Activated T-helper 1 cell treated with anti-CD3 and anti-CD28 coated beads, Interleukin-12 subunit alpha, Interleukin-12 subunit beta, Interleukin-2, Interleukin-4 antibody, amounts not matched to agents 30 ng/mL and 10 ng/mL and 1 ng/mL, durations not matched to agents 14 hours and 24 hours and 36 hours (primary cell): Measurements from ENCODE around the gene CRACR2B. TPM values are rescaled to one million over a fixed set of nuclear protein-coding genes. Genes with fewer than 3 reads are reported as not detected.

Experiments used
- DNase-seq: peaks from one replicate; pipeline ENCODE4 v3.0.0; 2021; ENCODE audit warnings: low spot score
- H3K27ac Mint-ChIP-seq: one replicate; pipeline ENCODE4 v1.8.0; 2021; ENCODE audit warnings: mild to moderate bottlenecking, mixed read lengths
- H3K27me3 Mint-ChIP-seq: one replicate; pipeline ENCODE4 v1.8.0; 2022; ENCODE audit warnings: mild to moderate bottlenecking, moderate library complexity, mixed read lengths; ENCODE audit not compliant: insufficient read depth
- H3K36me3 Mint-ChIP-seq: one replicate; pipeline ENCODE4 v1.8.0; 2021; ENCODE audit warnings: low read depth, mixed read lengths
- H3K4me1 Mint-ChIP-seq: one replicate; pipeline ENCODE4 v1.8.0; 2021; ENCODE audit warnings: low read depth, mixed read lengths
- H3K4me3 Mint-ChIP-seq: one replicate; pipeline ENCODE4 v1.8.0; 2021; ENCODE audit warnings: mild to moderate bottlenecking, moderate library complexity, mixed read lengths
- H3K9me3 Mint-ChIP-seq: one replicate; pipeline ENCODE4 v1.8.0; 2021; ENCODE audit warnings: mixed read lengths
- intact Hi-C: fragments of 100-400 bp; cut with micrococcal nuclease; formaldehyde crosslinking; loops from one replicate; pipeline ENCODE4 v1.15.1; 2024
- total RNA-seq: library from RNA; stranded (reverse); gene quantifications from 2 replicates; pipeline ENCODE4 v1.2.3, GENCODE V29; 2022

CRACR2B gene
- total RNA-seq, 1 donor from 2014 or later, result 1.3 TPM

DNA sequence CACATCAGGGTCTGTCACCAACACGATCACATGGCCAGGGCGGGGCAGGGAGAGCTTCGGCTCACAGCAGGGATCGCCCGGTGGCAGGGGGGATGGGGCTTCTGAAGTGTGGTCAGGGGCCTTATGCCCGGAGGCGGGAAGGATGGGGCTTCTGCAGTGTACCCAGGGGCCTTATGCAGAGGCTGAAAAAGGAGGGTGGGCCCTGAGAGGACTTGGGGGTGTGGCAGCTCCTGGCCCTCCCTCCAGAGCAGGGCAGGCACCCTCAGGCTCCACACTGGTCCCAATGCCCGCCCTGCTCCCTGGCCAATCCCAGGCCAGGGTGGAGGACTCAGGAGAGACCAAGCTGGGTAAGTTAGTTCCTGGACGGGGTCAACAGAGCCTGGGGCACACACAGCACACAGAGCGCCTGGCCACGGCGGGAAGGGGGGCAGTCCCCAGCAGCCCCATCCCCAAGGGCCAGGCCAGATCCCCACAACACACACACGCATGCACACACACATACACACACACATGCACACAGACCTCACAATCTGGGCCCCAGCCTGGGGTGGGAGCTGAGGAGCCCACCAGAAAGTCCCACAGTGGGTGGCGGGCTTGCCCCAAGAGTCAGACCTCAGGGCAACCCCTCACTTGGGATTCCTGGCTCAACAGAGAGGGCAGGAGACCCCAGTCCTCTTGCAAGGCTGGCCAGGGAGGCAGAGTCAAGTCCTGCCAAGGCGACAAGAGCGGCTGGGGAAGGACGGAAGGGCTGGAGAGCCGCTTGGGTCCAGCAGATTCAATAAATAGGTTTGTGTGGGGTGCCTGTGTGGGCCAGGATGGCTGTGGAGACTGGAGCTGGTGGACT is 36.8 kb upstream of the CRACR2B start:
- no peak for DNase-seq
- H3K27me3 Mint-ChIP-seq, result no peaks in the 10 kb centered on the region
- intact Hi-C loops, result no loop called here
- H3K9me3 Mint-ChIP-seq, result no peaks in the 10 kb centered on the region
- peaks cover 4% of the 10 kb centered on the region for H3K36me3 Mint-ChIP-seq
- no peak overlapping the region for H3K4me3 Mint-ChIP-seq
- H3K27ac Mint-ChIP-seq, result no peak overlapping the region
- no peaks in the 10 kb centered on the region for H3K4me1 Mint-ChIP-seq

DNA sequence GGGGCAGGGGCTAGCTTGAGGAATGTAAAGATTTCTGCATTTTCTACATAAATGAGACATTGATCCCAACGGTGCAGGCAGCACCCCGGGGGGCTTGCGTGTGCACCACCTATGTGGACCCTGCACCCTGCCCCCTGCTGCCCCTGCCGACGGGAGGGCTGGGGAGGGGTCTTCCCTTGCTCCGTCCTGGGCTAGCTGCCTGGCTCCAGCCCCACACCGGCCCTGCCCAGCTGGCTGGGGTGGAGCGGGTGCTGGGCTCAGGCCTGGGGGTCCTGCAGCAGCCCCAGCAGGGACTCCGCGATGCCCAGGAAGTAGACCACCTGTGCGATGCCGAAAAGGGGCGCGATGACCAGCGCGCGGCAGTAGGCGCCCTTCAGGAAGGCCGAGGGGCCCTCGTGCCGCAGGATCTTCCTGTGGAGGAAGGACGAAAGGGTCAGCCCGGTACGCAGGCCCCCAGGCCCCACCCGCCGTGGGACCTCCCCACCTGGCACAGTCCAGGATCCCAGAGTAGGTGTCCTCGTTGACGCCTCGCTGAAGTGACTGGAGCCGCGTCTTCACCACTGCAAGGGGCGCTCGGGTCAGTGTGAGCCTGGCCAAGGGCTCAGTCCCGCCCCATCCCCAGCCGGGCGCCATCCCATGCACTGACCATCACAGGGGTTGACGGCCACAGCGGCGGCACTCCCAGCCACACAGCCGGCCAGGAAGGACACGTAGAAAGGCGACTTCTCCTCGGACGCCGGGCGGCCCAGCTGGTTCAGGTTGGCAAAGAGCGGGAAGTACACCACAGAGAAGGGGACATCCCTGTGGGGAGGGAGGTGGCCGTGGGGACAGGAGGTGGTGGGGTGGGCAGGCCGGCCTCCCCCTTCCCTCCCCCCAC is 35.8 kb upstream of the CRACR2B start:
- intact Hi-C loops, result no loop called here
- Mint-ChIP-seq H3K36me3 (peaks cover 6% of the 10 kb centered on the region), H3K27ac (no peak overlapping the region), H3K9me3 (no peaks in the 10 kb centered on the region), H3K4me3 (no peak overlapping the region), H3K4me1 (peaks cover 4% of the 10 kb centered on the region), H3K27me3 (no peaks in the 10 kb centered on the region)
- no peak for DNase-seq

DNA sequence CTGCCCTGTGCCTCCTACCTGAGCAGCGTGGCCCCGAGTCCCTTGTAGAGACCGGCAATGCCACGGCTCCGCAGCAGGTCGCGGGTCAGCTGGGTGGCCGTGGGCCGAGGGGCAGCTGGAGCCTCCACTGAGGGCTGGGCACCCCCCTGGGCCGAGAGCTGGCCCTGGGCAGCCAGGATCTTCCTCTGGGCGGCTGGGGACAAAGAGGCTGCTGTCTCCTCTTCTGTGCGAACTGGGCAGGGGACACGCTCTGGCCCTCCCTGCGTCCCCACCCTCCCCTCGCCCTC is 35.2 kb upstream of the CRACR2B start:
- H3K4me3 Mint-ChIP-seq, result no peak overlapping the region
- peaks cover 6% of the 10 kb centered on the region for H3K36me3 Mint-ChIP-seq
- intact Hi-C loops, result no loop called here
- no peak overlapping the region for H3K27ac Mint-ChIP-seq
- no peak for DNase-seq
- H3K27me3 Mint-ChIP-seq, result no peaks in the 10 kb centered on the region
- H3K9me3 Mint-ChIP-seq, result no peaks in the 10 kb centered on the region
- H3K4me1 Mint-ChIP-seq, result peaks cover 4% of the 10 kb centered on the region

DNA sequence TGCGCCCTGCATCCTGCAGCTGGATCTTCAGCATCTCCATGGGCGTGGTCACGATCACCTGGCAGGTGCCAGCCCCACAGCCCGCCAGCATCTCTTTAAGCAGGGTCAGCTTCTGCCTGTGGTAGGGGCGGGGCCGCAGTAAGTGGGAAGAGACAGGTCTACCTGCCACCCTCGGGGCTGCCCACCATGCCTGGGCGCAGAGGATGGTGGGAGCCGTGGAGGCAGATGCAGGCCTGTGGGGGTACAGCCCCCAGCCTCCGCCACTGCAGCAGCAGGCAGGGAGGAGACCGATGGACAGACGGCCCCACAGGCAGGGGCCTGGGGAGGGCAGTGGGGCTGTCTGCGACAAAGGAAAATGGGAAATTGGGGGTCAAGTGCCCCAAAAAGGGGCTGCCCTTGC is 34.8 kb upstream of the CRACR2B start:
- intact Hi-C loops, result no loop called here
- Mint-ChIP-seq H3K4me1 (peaks cover 4% of the 10 kb centered on the region), H3K27me3 (no peaks in the 10 kb centered on the region), H3K9me3 (no peaks in the 10 kb centered on the region), H3K36me3 (peaks cover 6% of the 10 kb centered on the region), H3K27ac (no peak overlapping the region), H3K4me3 (no peak overlapping the region)
- DNase-seq, result no peak

DNA sequence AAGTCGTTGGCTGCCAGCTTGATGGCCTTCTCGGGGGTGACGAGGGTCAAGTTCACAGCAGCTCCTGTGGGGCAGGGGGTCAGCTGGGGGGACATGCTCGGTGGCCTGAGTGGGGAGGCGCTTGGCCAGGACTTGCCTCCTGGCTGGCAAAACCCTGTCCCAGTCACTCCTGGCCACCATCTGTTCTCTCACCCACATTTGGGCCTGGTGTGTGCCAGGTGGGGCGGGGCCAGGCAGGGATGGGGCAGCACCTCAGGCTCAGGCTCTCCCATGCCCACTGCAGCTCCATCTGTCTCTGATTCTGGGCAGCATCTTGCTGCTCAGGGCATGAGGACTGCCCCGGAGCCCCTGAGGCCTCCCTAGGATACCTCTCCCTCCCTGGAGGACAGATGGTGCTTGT is 34.2 kb upstream of the CRACR2B start:
- no peaks in the 10 kb centered on the region for H3K27me3 Mint-ChIP-seq
- intact Hi-C loops, result no loop called here
- H3K27ac Mint-ChIP-seq, result no peak overlapping the region
- no peaks in the 10 kb centered on the region for H3K9me3 Mint-ChIP-seq
- no peak for DNase-seq
- peaks cover 6% of the 10 kb centered on the region for H3K36me3 Mint-ChIP-seq
- H3K4me3 Mint-ChIP-seq, result peak overlapping the region; percentile 59
- H3K4me1 Mint-ChIP-seq, result peaks cover 4% of the 10 kb centered on the region

DNA sequence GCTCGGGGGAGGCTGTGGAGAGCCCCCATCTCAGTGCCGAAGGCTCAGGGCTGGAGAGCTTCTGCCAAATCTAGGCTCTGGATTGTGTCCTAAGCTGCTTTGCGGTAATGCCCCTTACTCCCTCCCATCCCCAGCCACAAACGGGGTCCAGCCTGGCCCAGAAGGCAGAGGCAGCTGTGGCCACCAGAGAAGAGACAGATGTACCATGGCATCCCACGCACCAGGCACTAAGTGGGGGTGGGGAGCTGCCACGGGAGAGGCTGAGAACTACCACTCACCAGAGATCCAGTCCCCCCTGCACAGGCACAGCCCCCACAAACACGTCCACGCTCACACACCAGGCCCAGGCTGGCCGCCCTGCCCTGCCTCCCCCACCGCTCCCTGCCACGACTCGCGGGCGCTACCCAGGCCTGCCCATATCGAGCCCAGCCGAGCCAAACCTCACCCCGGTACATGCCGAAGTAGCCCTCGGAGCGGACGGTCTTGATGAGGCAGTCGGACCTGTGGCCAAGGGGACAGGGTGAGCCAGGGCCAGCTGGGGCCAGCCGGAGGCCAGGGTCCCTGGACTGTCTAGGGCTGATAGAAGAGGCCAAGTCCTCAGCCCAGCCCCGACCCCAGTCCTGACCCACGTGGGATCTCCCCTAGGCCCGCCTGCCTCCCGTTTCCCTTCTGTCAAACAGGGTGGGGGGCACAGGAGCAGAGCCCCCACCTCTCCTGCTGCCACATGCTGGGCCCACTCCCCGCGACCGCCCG is 33.5 kb upstream of the CRACR2B start:
- Mint-ChIP-seq H3K27ac (no peak overlapping the region), H3K27me3 (no peaks in the 10 kb centered on the region), H3K36me3 (peaks cover 6% of the 10 kb centered on the region), H3K4me1 (peaks cover 4% of the 10 kb centered on the region), H3K4me3 (peak overlapping the region; percentile 59), H3K9me3 (no peaks in the 10 kb centered on the region)
- no peak for DNase-seq
- intact Hi-C loops, result no loop called here

DNA sequence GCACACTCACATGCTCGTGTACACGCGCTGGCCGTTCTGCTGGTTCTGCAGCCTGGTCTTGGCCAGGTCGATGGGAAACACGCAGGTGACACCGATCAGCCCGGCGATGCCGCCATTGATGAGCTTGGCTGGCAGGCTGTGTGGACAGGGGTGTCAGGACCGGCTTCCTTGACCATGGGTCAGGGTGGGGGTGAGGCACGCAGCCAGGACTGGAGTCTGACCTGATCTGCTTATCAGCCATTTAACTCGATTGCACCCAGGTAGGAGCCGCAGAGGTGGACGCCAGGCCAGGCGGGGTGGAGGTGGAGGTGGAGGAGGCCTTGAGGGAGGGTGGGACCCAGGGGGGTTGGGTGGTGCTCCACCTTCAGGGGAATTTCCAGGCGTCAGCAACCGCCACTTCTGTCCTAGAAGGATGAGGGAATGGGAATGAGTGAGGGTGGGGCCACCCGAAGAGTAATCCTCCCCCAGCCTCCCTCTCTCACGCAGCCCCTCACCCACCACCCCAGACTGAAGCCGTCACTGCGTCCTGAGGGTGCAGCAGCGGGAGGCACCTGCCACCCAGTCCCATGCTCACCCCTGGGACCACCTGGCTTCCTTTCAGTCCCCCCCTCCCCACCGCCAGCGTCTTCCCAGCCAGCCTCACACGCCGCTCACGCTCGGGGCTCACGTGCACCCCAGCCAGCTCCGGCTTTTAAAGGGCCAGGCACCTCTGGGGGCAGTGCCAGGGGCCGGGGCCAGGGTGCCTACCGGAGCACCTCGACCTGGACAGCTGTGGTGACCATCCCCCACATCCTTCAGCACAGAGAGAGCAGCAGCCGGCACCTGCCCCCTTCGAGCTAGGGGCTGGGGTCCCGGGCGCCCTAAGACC is 32.7 kb upstream of the CRACR2B start:
- no peaks in the 10 kb centered on the region for H3K27me3 Mint-ChIP-seq
- H3K4me1 Mint-ChIP-seq, result peaks cover 4% of the 10 kb centered on the region
- H3K9me3 Mint-ChIP-seq, result no peaks in the 10 kb centered on the region
- intact Hi-C loops, result loop anchor here (5.0 kb wide), 3 partner anchors 98 to 528 kb away; partner anchors contain the start of genes DEAF1, IRF7 and TMEM80
- H3K27ac Mint-ChIP-seq, result no peak overlapping the region
- peaks cover 6% of the 10 kb centered on the region for H3K36me3 Mint-ChIP-seq
- H3K4me3 Mint-ChIP-seq, result peak overlapping the region; percentile 93
- DNase-seq, result no peak

DNA sequence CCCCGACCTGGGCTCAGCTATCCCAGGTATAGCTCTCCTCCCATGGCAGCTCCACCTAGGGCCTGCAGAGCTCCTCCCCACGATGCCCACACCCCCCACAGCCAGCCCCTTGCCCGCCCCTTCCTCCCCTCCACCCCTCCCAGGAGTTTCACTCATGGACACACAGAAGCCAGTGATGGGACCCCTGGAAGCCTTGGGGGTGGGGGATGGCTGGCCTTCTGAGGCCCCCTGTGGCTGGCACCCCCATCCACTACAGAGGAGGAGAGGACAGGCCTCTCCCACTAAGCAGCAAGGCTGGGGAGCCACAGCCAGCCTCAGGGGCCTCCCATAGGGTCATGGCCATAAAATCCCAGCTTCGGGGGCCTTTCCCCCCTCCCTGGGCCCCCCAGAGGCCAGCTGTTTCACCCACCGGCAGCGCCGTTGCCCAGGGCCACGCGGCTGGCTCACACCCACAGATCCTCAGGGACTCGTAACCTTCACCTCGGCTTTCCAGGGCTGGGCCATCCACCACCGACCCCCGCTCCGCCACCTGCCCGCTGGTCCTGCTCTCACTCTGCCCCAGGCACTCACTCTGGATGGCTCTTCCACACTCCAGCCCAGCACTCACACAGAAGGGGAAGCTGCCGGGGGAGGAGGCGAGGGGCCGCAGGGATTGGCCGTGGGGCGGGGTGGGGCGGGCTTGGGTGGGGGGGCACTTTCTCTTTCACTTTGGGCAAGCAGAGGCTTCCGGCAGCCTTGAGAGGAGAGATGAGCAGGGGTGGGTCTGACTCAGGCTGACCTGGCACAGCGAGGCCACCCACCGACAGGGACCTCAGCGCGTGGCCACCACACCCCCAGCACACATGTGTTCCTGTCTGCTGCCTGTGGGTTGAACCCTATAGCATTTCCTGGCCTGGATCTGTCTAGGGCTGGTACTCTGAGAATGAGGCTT is 31.8 kb upstream of the CRACR2B start:
- intact Hi-C loops, result loop anchor here (1.0 to 5.0 kb wide), 11 partner anchors 9 to 529 kb away; partner anchors contain the start of genes CHID1, DEAF1, GATD1 and IRF7

DNA sequence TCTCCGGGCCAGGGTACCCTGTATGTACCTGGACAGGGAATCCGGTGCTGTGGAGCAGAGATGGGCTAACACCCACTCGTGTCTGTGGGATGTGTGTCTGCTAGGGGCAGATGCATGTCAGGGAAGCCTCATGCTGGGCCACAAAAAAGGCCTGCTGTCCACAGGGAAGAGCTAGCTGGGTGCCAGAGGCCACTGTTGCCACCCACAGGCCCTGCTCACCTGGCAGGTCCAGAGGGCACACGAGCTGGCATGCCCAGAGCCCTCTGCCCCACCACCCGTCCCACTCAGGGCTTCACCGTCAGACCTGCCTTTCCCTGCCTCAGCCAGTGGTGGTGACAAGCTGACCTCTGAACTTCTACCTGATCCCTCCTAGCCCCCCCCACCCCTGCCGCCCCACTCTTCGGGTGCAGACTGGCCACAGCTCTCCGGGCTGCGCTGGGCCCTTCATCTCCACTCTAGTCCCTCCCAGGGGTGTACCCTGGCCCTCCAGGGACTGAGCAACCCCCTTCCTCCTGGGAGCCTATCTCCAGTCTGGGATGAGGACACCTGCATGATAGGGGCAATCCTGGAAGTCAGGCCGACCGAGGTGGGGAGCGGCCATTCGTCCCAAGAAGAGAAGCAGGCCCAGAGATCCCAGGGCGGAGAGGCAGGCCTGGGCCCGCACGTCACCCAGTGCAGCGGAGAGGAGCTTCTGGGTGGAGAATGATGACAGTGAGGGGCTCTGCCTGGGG is 31.0 kb upstream of the CRACR2B start:
- no peaks in the 10 kb centered on the region for H3K9me3 Mint-ChIP-seq
- peak overlapping the region; percentile 93 for H3K4me3 Mint-ChIP-seq
- H3K4me1 Mint-ChIP-seq, result peaks cover 4% of the 10 kb centered on the region
- peaks cover 6% of the 10 kb centered on the region for H3K36me3 Mint-ChIP-seq
- intact Hi-C loops, result loop anchor here (1.0 to 5.0 kb wide), 12 partner anchors 9 to 529 kb away; partner anchors contain the start of genes CHID1, DEAF1, GATD1 and IRF7
- peak overlapping the region; percentile 83 for H3K27ac Mint-ChIP-seq
- DNase-seq, result no peak
- H3K27me3 Mint-ChIP-seq, result no peaks in the 10 kb centered on the region

More for the DNA sequence above, 31.8 kb upstream of the CRACR2B start:
- peaks cover 4% of the 10 kb centered on the region for H3K4me1 Mint-ChIP-seq
- no peaks in the 10 kb centered on the region for H3K9me3 Mint-ChIP-seq
- peak; percentile 74 for DNase-seq
- peak overlapping the region; percentile 83 for H3K27ac Mint-ChIP-seq
- H3K36me3 Mint-ChIP-seq, result peaks cover 6% of the 10 kb centered on the region
- no peaks in the 10 kb centered on the region for H3K27me3 Mint-ChIP-seq
- peak overlapping the region; percentile 93 for H3K4me3 Mint-ChIP-seq

DNA sequence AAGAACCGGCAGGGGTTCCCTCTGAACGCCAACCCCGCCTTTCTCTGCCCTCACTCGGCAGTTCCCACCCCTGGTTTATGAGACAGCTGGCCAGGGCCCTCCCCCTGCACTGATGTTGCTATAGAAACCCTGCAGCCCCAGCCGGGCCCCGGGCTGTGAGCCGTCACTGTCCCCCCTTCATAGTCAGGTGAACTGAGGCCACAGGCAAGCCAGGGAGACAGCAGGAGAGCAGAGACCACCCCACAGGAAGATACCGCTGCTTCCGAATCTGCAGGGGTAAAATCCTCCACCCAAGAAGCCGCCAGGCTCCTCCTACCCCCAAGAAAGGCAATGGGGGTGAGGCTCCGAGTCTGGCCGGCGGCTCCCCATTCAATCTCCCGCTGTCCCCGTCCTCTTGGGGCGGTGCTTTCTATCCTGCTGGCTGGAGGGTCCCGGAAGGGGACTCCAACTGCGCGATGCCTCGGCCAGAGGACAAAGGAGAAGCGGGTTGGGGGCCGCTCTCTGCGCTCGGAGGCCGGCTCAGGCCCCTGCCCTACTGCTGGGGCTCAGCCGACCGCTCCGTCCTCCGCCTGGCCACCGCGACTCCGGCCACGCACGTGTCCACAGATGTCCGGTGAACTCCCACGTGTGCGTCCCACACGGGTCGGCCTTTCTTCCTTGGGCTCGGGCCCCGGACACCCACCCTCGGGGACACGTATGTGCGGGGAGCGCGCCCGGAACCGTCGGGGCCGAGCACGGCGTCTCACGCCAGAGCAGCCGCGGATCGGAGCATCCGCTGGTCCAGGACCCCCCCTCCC is 30.2 kb upstream of the CRACR2B start:
- peak; percentile 68 for DNase-seq
- Mint-ChIP-seq H3K27ac (peak overlapping the region; percentile 82), H3K4me1 (peaks cover 4% of the 10 kb centered on the region), H3K27me3 (no peaks in the 10 kb centered on the region), H3K36me3 (peaks cover 6% of the 10 kb centered on the region), H3K9me3 (no peaks in the 10 kb centered on the region), H3K4me3 (peak overlapping the region; percentile 93)
- intact Hi-C loops, result loop anchor here (1.0 to 5.0 kb wide), 7 partner anchors 12 to 530 kb away; partner anchors contain the start of genes CHID1, DEAF1, IRF7 and RNH1
